ENCODE results near the gene AMPD2. TPM values are rescaled to one million over a fixed set of nuclear protein-coding genes. Genes with fewer than 3 reads are reported as not detected.
"Not testable (repeated sequence)": the region's sequence is repeated elsewhere in the genome, so short reads cannot be mapped to it uniquely, and the experiment has no call there.

Gene AMPD2
- total RNA-seq, 1 donor from 2014 or later, result 91.6 TPM

DNA sequence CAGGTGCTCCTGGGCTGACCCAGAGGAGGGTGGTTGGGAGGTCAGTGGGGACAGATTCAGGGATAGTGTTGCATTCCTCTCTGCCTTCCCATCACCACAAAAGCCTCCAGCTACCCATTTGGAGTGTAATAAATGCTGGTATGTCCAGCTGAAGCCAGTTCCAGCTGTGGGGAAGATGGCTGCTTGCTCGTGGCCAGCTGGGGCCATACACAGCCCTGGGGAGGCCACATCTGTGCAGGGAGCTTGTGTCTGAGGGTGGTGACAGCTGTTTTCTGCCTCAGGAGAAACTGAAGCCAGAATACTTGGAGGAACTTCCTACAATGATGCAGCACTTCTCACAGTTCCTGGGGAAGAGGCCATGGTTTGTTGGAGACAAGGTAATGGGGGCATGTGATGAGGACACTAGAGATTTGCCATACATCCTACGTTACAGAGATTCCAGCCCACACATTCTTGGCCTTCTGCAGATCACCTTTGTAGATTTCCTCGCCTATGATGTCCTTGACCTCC, 39.0 kb downstream of the AMPD2 start:
- no peak for DNase-seq (ENCODE audit: low spot score, unreplicated experiment)
- peak overlapping the region; percentile 37 for H3K4me3 Mint-ChIP-seq (ENCODE audit: low read depth)
- H3K27me3 Mint-ChIP-seq, result peaks cover 9% of the 10 kb centered on the region
- TF ChIP-seq, protein P1, sequence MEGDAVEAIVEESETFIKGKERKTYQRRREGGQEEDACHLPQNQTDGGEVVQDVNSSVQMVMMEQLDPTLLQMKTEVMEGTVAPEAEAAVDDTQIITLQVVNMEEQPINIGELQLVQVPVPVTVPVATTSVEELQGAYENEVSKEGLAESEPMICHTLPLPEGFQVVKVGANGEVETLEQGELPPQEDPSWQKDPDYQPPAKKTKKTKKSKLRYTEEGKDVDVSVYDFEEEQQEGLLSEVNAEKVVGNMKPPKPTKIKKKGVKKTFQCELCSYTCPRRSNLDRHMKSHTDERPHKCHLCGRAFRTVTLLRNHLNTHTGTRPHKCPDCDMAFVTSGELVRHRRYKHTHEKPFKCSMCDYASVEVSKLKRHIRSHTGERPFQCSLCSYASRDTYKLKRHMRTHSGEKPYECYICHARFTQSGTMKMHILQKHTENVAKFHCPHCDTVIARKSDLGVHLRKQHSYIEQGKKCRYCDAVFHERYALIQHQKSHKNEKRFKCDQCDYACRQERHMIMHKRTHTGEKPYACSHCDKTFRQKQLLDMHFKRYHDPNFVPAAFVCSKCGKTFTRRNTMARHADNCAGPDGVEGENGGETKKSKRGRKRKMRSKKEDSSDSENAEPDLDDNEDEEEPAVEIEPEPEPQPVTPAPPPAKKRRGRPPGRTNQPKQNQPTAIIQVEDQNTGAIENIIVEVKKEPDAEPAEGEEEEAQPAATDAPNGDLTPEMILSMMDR (IDR thresholded peaks at IDR 0.05; ENCODE audit: unreplicated experiment), result no peak
- no peaks in the 10 kb centered on the region for H3K9me3 Mint-ChIP-seq (ENCODE audit: low read depth)
- H3K36me3 Mint-ChIP-seq (ENCODE audit: insufficient read depth), result peaks cover 10% of the 10 kb centered on the region
- H3K4me1 Mint-ChIP-seq (ENCODE audit: low read depth), result peaks cover 10% of the 10 kb centered on the region
- no peak overlapping the region for H3K27ac Mint-ChIP-seq

DNA sequence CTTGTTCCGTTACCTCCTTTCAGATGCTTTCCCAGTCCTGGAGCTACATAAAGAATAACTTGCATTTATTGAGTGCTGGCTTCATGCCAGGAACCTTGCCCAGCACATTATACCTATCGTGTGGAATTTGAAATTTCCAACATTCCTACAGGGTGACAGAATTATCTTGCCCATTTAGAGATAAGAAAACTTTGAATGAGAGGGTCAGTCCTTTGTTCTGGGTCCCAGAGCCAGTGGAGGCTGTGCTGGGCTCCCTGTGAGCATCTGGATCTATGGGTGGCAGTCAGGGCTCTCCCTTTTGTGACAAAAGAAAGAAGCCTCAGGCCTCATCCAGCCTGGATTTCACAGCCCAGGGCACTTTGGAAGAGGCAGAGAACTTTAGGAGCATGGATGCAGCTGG, 39.5 kb downstream of the AMPD2 start:
- peaks cover 9% of the 10 kb centered on the region for H3K4me1 Mint-ChIP-seq (ENCODE audit: low read depth)
- DNase-seq (ENCODE audit: low spot score, unreplicated experiment), result no peak
- H3K9me3 Mint-ChIP-seq (ENCODE audit: low read depth), result no peaks in the 10 kb centered on the region
- peaks cover 10% of the 10 kb centered on the region for H3K36me3 Mint-ChIP-seq (ENCODE audit: insufficient read depth)
- no peak overlapping the region for H3K4me3 Mint-ChIP-seq (ENCODE audit: low read depth)
- peaks cover 7% of the 10 kb centered on the region for H3K27me3 Mint-ChIP-seq
- no peak overlapping the region for H3K27ac Mint-ChIP-seq
- TF ChIP-seq, protein P1 (IDR thresholded peaks at IDR 0.05; ENCODE audit: unreplicated experiment), result no peak

DNA sequence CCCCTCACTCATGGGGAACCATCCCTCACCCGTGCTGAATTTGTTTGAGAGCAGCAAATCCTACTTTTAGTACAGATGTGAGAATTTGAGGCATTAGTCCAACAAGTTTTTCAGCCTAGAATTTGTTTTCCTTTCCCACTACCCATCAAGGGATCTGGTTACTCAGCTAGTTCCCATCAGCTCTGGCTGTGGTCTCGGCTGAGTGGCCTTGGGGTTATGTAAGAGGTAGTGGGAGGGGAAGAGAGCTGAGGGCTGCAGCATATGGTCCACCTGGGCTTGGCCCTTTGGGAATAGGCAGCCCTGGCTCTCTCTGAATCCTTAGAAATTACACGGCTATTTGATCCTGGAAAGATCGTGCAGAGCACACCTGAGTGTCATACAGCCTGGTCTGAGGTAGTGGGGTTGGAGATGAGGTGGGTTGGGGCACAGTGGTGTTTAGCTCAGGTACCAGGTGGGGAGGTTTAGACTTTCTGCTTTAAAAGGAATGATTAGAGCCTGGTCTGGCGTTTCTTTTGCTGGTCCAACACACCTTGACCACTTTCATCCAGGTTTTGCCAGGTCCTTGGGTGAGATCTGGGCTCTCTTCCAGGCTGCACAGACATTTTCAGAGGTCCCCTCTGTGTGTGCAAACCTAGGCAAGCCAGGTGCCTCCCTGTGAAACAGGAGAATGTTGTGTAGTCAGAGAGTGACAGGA, 40.5 kb downstream of the AMPD2 start:
- Mint-ChIP-seq H3K27ac (peak overlapping the region; percentile 41), H3K4me3 (ENCODE audit: low read depth) (no peak overlapping the region), H3K4me1 (ENCODE audit: low read depth) (peaks cover 5% of the 10 kb centered on the region), H3K36me3 (ENCODE audit: insufficient read depth) (peaks cover 10% of the 10 kb centered on the region), H3K9me3 (ENCODE audit: low read depth) (no peaks in the 10 kb centered on the region), H3K27me3 (no peaks in the 10 kb centered on the region)
- TF ChIP-seq, protein P1 (IDR thresholded peaks at IDR 0.05; ENCODE audit: unreplicated experiment), result no peak
- no peak for DNase-seq (ENCODE audit: low spot score, unreplicated experiment)

DNA sequence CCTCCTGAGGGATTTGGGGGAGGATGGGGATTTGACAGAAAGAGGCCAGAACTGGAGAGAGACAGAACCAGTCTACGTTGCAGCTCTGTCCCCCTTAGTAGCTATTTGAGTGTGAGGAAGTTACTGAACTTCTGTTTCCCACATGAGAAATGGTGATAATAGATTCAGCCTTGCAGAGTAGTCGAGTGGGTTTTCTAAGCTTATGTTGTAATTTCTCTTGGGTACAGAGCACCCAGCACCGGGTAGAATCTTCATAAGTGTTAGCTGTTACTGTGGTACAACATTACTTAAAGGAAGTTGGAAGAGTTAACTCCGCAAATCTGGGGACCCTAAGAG, 41.0 kb downstream of the AMPD2 start:
- H3K27me3 Mint-ChIP-seq; DNase-seq (ENCODE audit: low spot score, unreplicated experiment); H3K4me1 Mint-ChIP-seq (ENCODE audit: low read depth); H3K9me3 Mint-ChIP-seq (ENCODE audit: low read depth); H3K27ac Mint-ChIP-seq; H3K4me3 Mint-ChIP-seq (ENCODE audit: low read depth): not testable (repeated sequence)
- peaks cover 12% of the 10 kb centered on the region for H3K36me3 Mint-ChIP-seq (ENCODE audit: insufficient read depth)

DNA sequence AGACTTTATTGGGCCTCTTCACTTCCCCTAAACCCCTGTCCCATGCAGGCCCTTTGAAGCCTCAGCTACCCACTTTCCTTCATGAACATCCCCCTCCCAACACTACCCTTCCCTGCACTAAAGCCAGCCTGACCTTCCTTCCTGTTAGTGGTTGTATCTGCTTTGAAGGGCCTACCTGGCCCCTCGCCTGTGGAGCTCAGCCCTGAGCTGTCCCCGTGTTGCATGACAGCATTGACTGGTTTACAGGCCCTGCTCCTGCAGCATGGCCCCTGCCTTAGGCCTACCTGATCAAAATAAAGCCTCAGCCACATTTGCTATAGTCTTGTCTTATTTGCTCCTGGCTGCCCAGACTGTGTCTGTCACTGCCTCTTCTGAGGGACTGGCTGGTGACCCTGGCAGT, 41.8 kb downstream of the AMPD2 start:
- H3K27me3 Mint-ChIP-seq, result no peaks in the 10 kb centered on the region
- peaks cover 3% of the 10 kb centered on the region for H3K4me1 Mint-ChIP-seq (ENCODE audit: low read depth)
- no peak overlapping the region for H3K4me3 Mint-ChIP-seq (ENCODE audit: low read depth)
- TF ChIP-seq, protein P1 (IDR thresholded peaks at IDR 0.05; ENCODE audit: unreplicated experiment), result no peak
- no peak overlapping the region for H3K27ac Mint-ChIP-seq
- no peak for DNase-seq (ENCODE audit: low spot score, unreplicated experiment)
- H3K36me3 Mint-ChIP-seq (ENCODE audit: insufficient read depth), result peaks cover 12% of the 10 kb centered on the region
- H3K9me3 Mint-ChIP-seq (ENCODE audit: low read depth), result no peaks in the 10 kb centered on the region

DNA sequence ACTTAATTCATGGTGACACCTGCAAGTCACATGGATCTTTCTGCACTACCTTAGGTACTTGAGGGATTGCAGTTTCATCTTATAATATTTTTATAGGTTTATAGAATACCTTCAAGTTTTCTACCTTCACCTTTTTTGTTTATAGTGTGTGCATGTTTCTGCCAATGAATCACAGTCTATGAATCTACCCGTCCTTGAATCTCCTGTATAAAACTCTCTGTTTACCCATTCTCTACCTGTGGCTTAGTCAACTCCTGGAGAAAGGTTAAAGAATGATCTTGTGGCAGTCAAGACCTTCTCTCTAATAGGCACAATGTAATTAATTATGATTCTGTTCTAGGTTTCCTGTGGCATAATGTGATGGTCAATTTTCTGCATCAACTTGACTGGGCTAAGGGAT, 45.0 kb downstream of the AMPD2 start:
- peaks cover 7% of the 10 kb centered on the region for H3K4me1 Mint-ChIP-seq (ENCODE audit: low read depth)
- H3K4me3 Mint-ChIP-seq (ENCODE audit: low read depth), result no peak overlapping the region
- DNase-seq (ENCODE audit: low spot score, unreplicated experiment), result no peak
- no peak overlapping the region for H3K27ac Mint-ChIP-seq
- peaks cover 11% of the 10 kb centered on the region for H3K36me3 Mint-ChIP-seq (ENCODE audit: insufficient read depth)
- H3K27me3 Mint-ChIP-seq, result no peaks in the 10 kb centered on the region
- TF ChIP-seq, protein P1 (IDR thresholded peaks at IDR 0.05; ENCODE audit: unreplicated experiment), result no peak
- H3K9me3 Mint-ChIP-seq (ENCODE audit: low read depth), result no peaks in the 10 kb centered on the region
